Measurements from ENCODE around the gene SPAAR. TPM values are rescaled to one million over a fixed set of nuclear protein-coding genes. Genes with fewer than 3 reads are reported as not detected.

Gene SPAAR
- total RNA-seq, 6 experiments from 2014 or later, result 0.19 to 0.34 (median 0.23) TPM; not detected in 1

- Mint-ChIP-seq H3K27me3 (ENCODE audit: insufficient read depth) (peaks cover 35% of the 10 kb centered on the region), H3K4me1 (ENCODE audit: low read depth) (no peaks in the 10 kb centered on the region), H3K36me3 (ENCODE audit: low read depth) (no peaks in the 10 kb centered on the region), H3K4me3 (no peak overlapping the region), H3K27ac (no peak overlapping the region), H3K9me3 (no peaks in the 10 kb centered on the region)
- TF ChIP-seq CTCF (IDR thresholded peaks at IDR 0.05), result no peak
- no peak for DNase-seq
Measured at GRCh38 chr9:35864695-35865255, 44.5 kb upstream of the SPAAR start.

- Mint-ChIP-seq H3K9me3 (no peaks in the 10 kb centered on the region), H3K27me3 (ENCODE audit: insufficient read depth) (peaks cover 14% of the 10 kb centered on the region), H3K4me3 (no peak overlapping the region), H3K27ac (no peak overlapping the region), H3K36me3 (ENCODE audit: low read depth) (no peaks in the 10 kb centered on the region), H3K4me1 (ENCODE audit: low read depth) (no peaks in the 10 kb centered on the region)
- no peak for TF ChIP-seq CTCF (IDR thresholded peaks at IDR 0.05)
- DNase-seq, result no peak
Measured at GRCh38 chr9:35867538-35867937, 41.8 kb upstream of the SPAAR start.

GRCh38 chr9:35868933-35869332 lies 40.4 kb upstream of the SPAAR start:
- Mint-ChIP-seq H3K4me1 (ENCODE audit: low read depth) (no peaks in the 10 kb centered on the region), H3K9me3 (no peaks in the 10 kb centered on the region), H3K4me3 (no peak overlapping the region), H3K27ac (no peak overlapping the region), H3K36me3 (ENCODE audit: low read depth) (no peaks in the 10 kb centered on the region), H3K27me3 (ENCODE audit: insufficient read depth) (0 out of 2 replicates have a peak, but pooled peaks cover 2% of the 10 kb centered on the region)
- no peak for DNase-seq
- TF ChIP-seq CTCF (IDR thresholded peaks at IDR 0.05), result no peak

- H3K27ac Mint-ChIP-seq, result no peak overlapping the region
- no peaks in the 10 kb centered on the region for H3K9me3 Mint-ChIP-seq
- no peaks in the 10 kb centered on the region for H3K36me3 Mint-ChIP-seq (ENCODE audit: low read depth)
- no peak for TF ChIP-seq CTCF (IDR thresholded peaks at IDR 0.05)
- H3K4me3 Mint-ChIP-seq, result no peak overlapping the region
- 0 out of 2 replicates have a peak, but pooled peaks cover 2% of the 10 kb centered on the region for H3K27me3 Mint-ChIP-seq (ENCODE audit: insufficient read depth)
- no peak for DNase-seq
- H3K4me1 Mint-ChIP-seq (ENCODE audit: low read depth), result no peaks in the 10 kb centered on the region
Measured at GRCh38 chr9:35869621-35870216, 39.6 kb upstream of the SPAAR start.

GRCh38 chr9:35870351-35870923 lies 38.9 kb upstream of the SPAAR start, which contains the start of gene OR13J1:
OR13J1 (minus strand) TSS chr9:35870401; CDS start chr9:35870401, 0 bp downstream.
- H3K36me3 Mint-ChIP-seq (ENCODE audit: low read depth), result no peaks in the 10 kb centered on the region
- no peak within 1 kb of the TSS for H3K27ac Mint-ChIP-seq
- TF ChIP-seq CTCF (IDR thresholded peaks at IDR 0.05), result no peak
- no peak within 1 kb of the TSS for H3K4me3 Mint-ChIP-seq
- H3K27me3 Mint-ChIP-seq (ENCODE audit: insufficient read depth), result peaks cover 3% of the 10 kb centered on the region; the same call in 1 of the 2 replicates
- DNase-seq, result no peak
- peaks cover under 1% of the 10 kb centered on the region; the same call in 1 of the 2 replicates for H3K9me3 Mint-ChIP-seq
- no peaks in the 10 kb centered on the region for H3K4me1 Mint-ChIP-seq (ENCODE audit: low read depth)
